Brain pericyte (primary cell): ENCODE results near the gene RHEX.

ENCODE experiments used
- DNase-seq: peaks from one replicate; pipeline ENCODE4 v3.0.0-alpha.2; 2012; ENCODE audit warnings: low read depth, low spot score

RHEX gene

GRCh38 chr1:206089341-206089740 is 36.4 kb downstream of the RHEX start:
- no peak for DNase-seq

- DNase-seq, result no peak
Measured at GRCh38 chr1:206094024-206094423, 41.1 kb downstream of the RHEX start.

GRCh38 chr1:206097381-206097780 is 44.4 kb downstream of the RHEX start:
- DNase-seq, result no peak

- DNase-seq, result no peak
Measured at GRCh38 chr1:206098242-206098919, 45.4 kb downstream of the RHEX start.

- no peak for DNase-seq
Measured at GRCh38 chr1:206100226-206100815, 47.3 kb downstream of the RHEX start.

- DNase-seq, result no peak
Measured at GRCh38 chr1:206101351-206102045, 48.5 kb downstream of the RHEX start.

GRCh38 chr1:206102292-206102936 is 49.4 kb downstream of the RHEX start:
- no peak for DNase-seq

GRCh38 chr1:206103979-206104378 is 51.0 kb downstream of the RHEX start:
- DNase-seq, result no peak

- DNase-seq, result no peak
Measured at GRCh38 chr1:206105464-206105995, 52.6 kb downstream of the RHEX start.

GRCh38 chr1:206106328-206107167 is 53.6 kb downstream of the RHEX start:
- DNase-seq, result peak; percentile 40

- DNase-seq, result no peak
Measured at GRCh38 chr1:206107168-206107544, 54.2 kb downstream of the RHEX start.

- DNase-seq, result no peak
Measured at GRCh38 chr1:206108635-206109034, 55.7 kb downstream of the RHEX start.

GRCh38 chr1:206109718-206110117 is 56.7 kb downstream of the RHEX start:
- no peak for DNase-seq

GRCh38 chr1:206110161-206110560 is 57.2 kb downstream of the RHEX start:
- no peak for DNase-seq

- no peak for DNase-seq
Measured at GRCh38 chr1:206110820-206111219, 57.8 kb downstream of the RHEX start.

GRCh38 chr1:206111271-206111927 is 58.4 kb downstream of the RHEX start:
- no peak for DNase-seq

- DNase-seq, result no peak
Measured at GRCh38 chr1:206112600-206113301, 59.8 kb downstream of the RHEX start.

- no peak for DNase-seq
Measured at GRCh38 chr1:206114692-206115640, 62.0 kb downstream of the RHEX start.

GRCh38 chr1:206115791-206116190 is 62.8 kb downstream of the RHEX start:
- no peak for DNase-seq
